SU-DHL-6 (cell line): ENCODE results near the gene ZP4.

ENCODE experiments used
- H2AFZ ChIP-seq: fragments of 200-600 bp; sonication (generic); 2 replicates; pipeline ENCODE4 v1.6.1; 2014; ENCODE audit warnings: low read depth, mild to moderate bottlenecking, moderate library complexity, mixed read lengths, antibody characterized with exemption, low read length; ENCODE audit not compliant: severe bottlenecking
- H3F3A ChIP-seq: fragments of 200-600 bp; shearing (Covaris generic); 2 replicates; pipeline ENCODE4 v1.6.0; 2016; ENCODE audit warnings: antibody characterized with exemption, mild to moderate bottlenecking; ENCODE audit not compliant: insufficient read depth
- H3K27ac ChIP-seq: fragments of 200-600 bp; sonication (generic); 2 replicates; pipeline ENCODE4 v1.5.1; 2016; ENCODE audit warnings: low read depth, mild to moderate bottlenecking, low read length, moderate library complexity, mixed read lengths
- H3K27me3 ChIP-seq: fragments of 200-600 bp; sonication (generic), shearing (Covaris generic); 2 replicates; pipeline ENCODE4 v1.6.0; 2014; ENCODE audit warnings: mild to moderate bottlenecking, low read length
- H3K36me3 ChIP-seq: fragments of 200-600 bp; sonication (generic); 2 replicates; pipeline ENCODE4 v1.6.1; 2014; ENCODE audit warnings: mild to moderate bottlenecking, low read length, mixed read lengths
- H3K4me2 ChIP-seq: fragments of 300-600, 200-600 bp; shearing (Covaris generic), sonication (generic); 2 replicates; pipeline ENCODE4 v1.6.0; 2014; ENCODE audit warnings: low read length, low read depth, mild to moderate bottlenecking; ENCODE audit not compliant: poor library complexity, severe bottlenecking
- H3K4me3 ChIP-seq: fragments of 200-600 bp; sonication (generic); 2 replicates; pipeline ENCODE4 v1.5.1; 2014; ENCODE audit warnings: antibody characterized with exemption, low read length, mild to moderate bottlenecking, mixed read lengths; ENCODE audit not compliant: insufficient read depth, poor library complexity, severe bottlenecking
- H3K79me2 ChIP-seq: fragments of 200-600 bp; sonication (generic); 2 replicates; pipeline ENCODE4 v1.6.1; 2014; ENCODE audit warnings: mild to moderate bottlenecking, low read length, moderate library complexity; ENCODE audit not compliant: insufficient read depth
- H3K9ac ChIP-seq: fragments of 200-600 bp; sonication (generic); 2 replicates; pipeline ENCODE4 v1.7.0; 2014; ENCODE audit warnings: mild to moderate bottlenecking, low read length
- H3K9me2 ChIP-seq: fragments of 200-600 bp; sonication (generic); replicated peaks from 2 replicates; pipeline ENCODE4 v1.6.1; 2014; ENCODE audit warnings: low read length; ENCODE audit not compliant: insufficient read depth
- H3K9me3 ChIP-seq: fragments of 200-600 bp; sonication (generic); 2 replicates; pipeline ENCODE4 v1.6.1; 2014; ENCODE audit warnings: low read length, mixed read lengths; ENCODE audit not compliant: insufficient read depth
- H4K20me1 ChIP-seq: fragments of 200-600 bp; sonication (generic); 2 replicates; pipeline ENCODE4 v1.6.1; 2014; ENCODE audit warnings: low read depth, mild to moderate bottlenecking, antibody characterized with exemption, low read length, moderate library complexity, mixed read lengths
- EZH2phosphoT487 ChIP-seq: fragments of 200-600 bp; sonication (generic), shearing (Covaris generic); conservative IDR thresholded peaks from 2 replicates; pipeline ENCODE4 v1.6.1; 2018; ENCODE audit warnings: mild to moderate bottlenecking, antibody characterized with exemption, low read length, moderate library complexity, mixed read lengths
- TF ChIP-seq, protein P1 (sequence below): fragments of 200-600 bp; sonication (generic); IDR thresholded peaks from one replicate; pipeline ENCODE4 v1.5.1; 2017; ENCODE audit warnings: antibody characterized with exemption, mild to moderate bottlenecking, low read length, moderate library complexity; ENCODE audit not compliant: insufficient read depth, poor library complexity, severe bottlenecking

ZP4 gene

DNA sequence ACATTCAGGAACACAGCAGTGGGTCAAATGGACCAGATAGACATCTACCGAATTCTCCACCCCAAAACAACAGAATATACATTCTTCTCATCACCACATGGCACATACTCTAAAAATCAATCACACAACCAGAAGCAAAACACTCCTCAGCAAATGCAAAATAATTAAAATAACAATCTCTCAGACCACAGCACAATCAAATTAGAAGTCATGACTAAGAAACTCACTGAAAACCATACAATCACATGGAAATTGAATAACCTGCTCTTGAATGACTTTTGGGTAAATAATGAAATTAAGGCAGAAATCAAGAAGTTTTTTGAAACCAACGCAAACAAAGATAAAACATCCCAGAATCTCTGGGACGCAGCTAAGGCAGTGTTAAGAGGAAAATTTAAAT, 49.2 kb downstream of the ZP4 start:
- no peak overlapping the region for H3K27ac ChIP-seq
- no peak overlapping the region for H3K9ac ChIP-seq

DNA sequence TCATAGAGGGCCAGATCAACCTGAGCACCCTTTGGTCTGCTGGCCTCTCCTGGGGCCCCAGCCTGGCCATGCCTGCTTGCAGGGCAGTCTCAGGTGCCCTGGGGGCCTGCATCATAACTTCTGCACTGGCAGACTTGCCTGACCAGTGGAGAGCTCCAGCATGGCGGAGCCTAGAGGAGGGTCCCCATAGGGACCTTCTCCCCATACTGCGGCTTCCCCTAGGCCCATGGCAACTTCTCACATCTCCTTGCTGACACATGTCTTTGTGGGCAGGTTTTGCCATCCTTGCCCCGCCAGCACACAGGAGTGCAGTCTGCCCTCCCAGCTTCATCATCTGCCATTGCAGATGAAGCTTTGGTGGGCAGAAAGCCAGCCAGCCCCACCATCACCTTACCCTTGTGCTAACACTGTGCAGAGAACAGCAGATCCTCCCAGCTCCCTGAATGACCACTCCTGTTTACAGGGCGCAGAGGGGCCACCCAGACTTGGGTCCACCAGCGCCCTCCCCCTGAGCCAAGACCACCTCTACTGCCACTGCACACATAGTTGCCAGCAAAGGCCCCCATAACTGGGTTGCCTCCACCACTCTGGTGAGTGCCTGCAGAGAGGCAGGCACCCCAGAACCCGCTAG, 51.7 kb downstream of the ZP4 start:
- Histone ChIP-seq H3K9me2 (no peaks in the 10 kb centered on the region), H3K79me2 (no peaks in the 10 kb centered on the region), H3K9ac (no peak overlapping the region), H2AFZ (no peak overlapping the region), H3K4me3 (no peak overlapping the region), H3K9me3 (no peaks in the 10 kb centered on the region), H3K27ac (no peak overlapping the region), H3K27me3 (no peaks in the 10 kb centered on the region), H3K36me3 (no peaks in the 10 kb centered on the region), H3K4me2 (no peak overlapping the region), H3F3A (no peaks in the 10 kb centered on the region), H4K20me1 (no peaks in the 10 kb centered on the region; the same call in 1 of the 2 replicates)
- no peak for TF ChIP-seq EZH2phosphoT487
- TF ChIP-seq, protein P1, sequence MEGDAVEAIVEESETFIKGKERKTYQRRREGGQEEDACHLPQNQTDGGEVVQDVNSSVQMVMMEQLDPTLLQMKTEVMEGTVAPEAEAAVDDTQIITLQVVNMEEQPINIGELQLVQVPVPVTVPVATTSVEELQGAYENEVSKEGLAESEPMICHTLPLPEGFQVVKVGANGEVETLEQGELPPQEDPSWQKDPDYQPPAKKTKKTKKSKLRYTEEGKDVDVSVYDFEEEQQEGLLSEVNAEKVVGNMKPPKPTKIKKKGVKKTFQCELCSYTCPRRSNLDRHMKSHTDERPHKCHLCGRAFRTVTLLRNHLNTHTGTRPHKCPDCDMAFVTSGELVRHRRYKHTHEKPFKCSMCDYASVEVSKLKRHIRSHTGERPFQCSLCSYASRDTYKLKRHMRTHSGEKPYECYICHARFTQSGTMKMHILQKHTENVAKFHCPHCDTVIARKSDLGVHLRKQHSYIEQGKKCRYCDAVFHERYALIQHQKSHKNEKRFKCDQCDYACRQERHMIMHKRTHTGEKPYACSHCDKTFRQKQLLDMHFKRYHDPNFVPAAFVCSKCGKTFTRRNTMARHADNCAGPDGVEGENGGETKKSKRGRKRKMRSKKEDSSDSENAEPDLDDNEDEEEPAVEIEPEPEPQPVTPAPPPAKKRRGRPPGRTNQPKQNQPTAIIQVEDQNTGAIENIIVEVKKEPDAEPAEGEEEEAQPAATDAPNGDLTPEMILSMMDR = no peak

More for the DNA sequence above, 49.2 kb downstream of the ZP4 start:
- H3F3A ChIP-seq = no peaks in the 10 kb centered on the region
- no peaks in the 10 kb centered on the region for H4K20me1 ChIP-seq
- H3K4me3 ChIP-seq = no peak overlapping the region
- H3K9me3 ChIP-seq = no peaks in the 10 kb centered on the region
- no peaks in the 10 kb centered on the region for H3K9me2 ChIP-seq
- H3K36me3 ChIP-seq = no peaks in the 10 kb centered on the region
- no peaks in the 10 kb centered on the region for H3K27me3 ChIP-seq
- TF ChIP-seq, protein P1 = no peak
- no peak for TF ChIP-seq EZH2phosphoT487
- no peaks in the 10 kb centered on the region for H3K79me2 ChIP-seq
- no peak overlapping the region for H3K4me2 ChIP-seq
- H2AFZ ChIP-seq = no peak overlapping the region

DNA sequence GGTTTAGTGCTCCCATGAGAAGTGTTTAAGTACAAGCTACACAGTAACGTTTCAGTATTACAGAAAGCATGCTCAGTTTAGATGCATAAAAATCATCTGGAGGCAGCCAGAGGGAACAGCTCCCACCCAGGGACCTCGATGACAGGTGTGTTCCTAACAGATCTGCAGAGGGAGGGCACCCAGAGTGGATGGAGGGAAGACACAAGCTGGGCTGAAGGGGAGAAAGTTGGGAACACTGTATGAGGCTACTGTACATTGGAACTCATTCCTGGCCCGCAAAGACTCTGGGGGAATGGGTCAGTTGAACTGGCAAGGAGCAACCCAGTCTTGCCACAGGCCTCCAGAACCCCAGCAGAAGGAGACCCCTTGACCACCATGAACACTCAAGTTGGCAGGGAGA, 52.4 kb downstream of the ZP4 start:
- H3K27me3 ChIP-seq = no peaks in the 10 kb centered on the region
- TF ChIP-seq, protein P1 = no peak
- no peak for TF ChIP-seq EZH2phosphoT487

More for the DNA sequence above, 52.4 kb downstream of the ZP4 start:
- no peak overlapping the region for H3K9ac ChIP-seq
- H3F3A ChIP-seq = no peaks in the 10 kb centered on the region
- no peaks in the 10 kb centered on the region for H3K36me3 ChIP-seq
- H2AFZ ChIP-seq = no peak overlapping the region
- no peaks in the 10 kb centered on the region; the same call in 1 of the 2 replicates for H4K20me1 ChIP-seq
- no peaks in the 10 kb centered on the region for H3K9me2 ChIP-seq
- no peak overlapping the region for H3K27ac ChIP-seq
- no peak overlapping the region for H3K4me2 ChIP-seq
- H3K79me2 ChIP-seq = no peaks in the 10 kb centered on the region
- no peaks in the 10 kb centered on the region for H3K9me3 ChIP-seq
- H3K4me3 ChIP-seq = no peak overlapping the region
